Measurements from ENCODE around the gene FUCA1. TPM values are rescaled to one million over a fixed set of nuclear protein-coding genes. Genes with fewer than 3 reads are reported as not detected.
A peak's percentile ranks its signal among the peaks of the same experiment; 100 is the strongest.
"Not testable (repeated sequence)": the region's sequence is repeated elsewhere in the genome, so short reads cannot be mapped to it uniquely, and the experiment has no call there.

The FUCA1 gene
- total RNA-seq, 2 experiments from 2014 or later, result 5.6 to 6.5 TPM

GRCh38 chr1:23905461-23906025 lies 37.5 kb upstream of the FUCA1 start:
- no peak for DNase-seq
- Mint-ChIP-seq H3K9me3 (ENCODE audit: low read depth) (no peaks in the 10 kb centered on the region), H3K27me3 (peaks cover 56% of the 10 kb centered on the region), H3K27ac (peak overlapping the region; percentile 25), H3K36me3 (peaks cover 2% of the 10 kb centered on the region), H3K4me1 (peaks cover 46% of the 10 kb centered on the region), H3K4me3 (no peak overlapping the region)
- no peak for ATAC-seq
- CTCF ChIA-PET, result interaction anchor here (1.1 to 1.6 kb wide), 2 partner anchors 11 to 134 kb away, joined by 4 to 5 read pairs; no protein-coding TSS in a partner anchor

- Mint-ChIP-seq H3K4me1 (peaks cover 47% of the 10 kb centered on the region), H3K9me3 (ENCODE audit: low read depth) (no peaks in the 10 kb centered on the region), H3K4me3 (peak overlapping the region; percentile 4), H3K27me3 (peaks cover 59% of the 10 kb centered on the region), H3K36me3 (peaks cover 2% of the 10 kb centered on the region), H3K27ac (peak overlapping the region; percentile 64)
- ATAC-seq (peak; percentile 74), DNase-seq (peak; percentile 87)
- CTCF ChIA-PET, result interaction anchor here (1.5 to 1.6 kb wide), 2 partner anchors 94 to 133 kb away, joined by 4 to 5 read pairs; no protein-coding TSS in a partner anchor
Measured at GRCh38 chr1:23904748-23905357, 36.8 kb upstream of the FUCA1 start.

- DNase-seq (no peak), ATAC-seq (no peak)
- CTCF ChIA-PET, result interaction anchor here (0.9 to 1.6 kb wide), 3 partner anchors 13 to 132 kb away, joined by 4 to 5 read pairs (median 4); no protein-coding TSS in a partner anchor
- Mint-ChIP-seq H3K9me3 (ENCODE audit: low read depth) (no peaks in the 10 kb centered on the region), H3K4me1 (peaks cover 44% of the 10 kb centered on the region), H3K27me3 (peaks cover 59% of the 10 kb centered on the region), H3K4me3 (no peak overlapping the region), H3K36me3 (peaks cover 2% of the 10 kb centered on the region), H3K27ac (no peak overlapping the region)
Measured at GRCh38 chr1:23903754-23904153, 35.7 kb upstream of the FUCA1 start.

- Mint-ChIP-seq H3K27me3 (peaks cover 56% of the 10 kb centered on the region), H3K36me3 (peaks cover 2% of the 10 kb centered on the region), H3K4me1 (peaks cover 40% of the 10 kb centered on the region), H3K27ac (no peak overlapping the region), H3K9me3 (ENCODE audit: low read depth) (no peaks in the 10 kb centered on the region), H3K4me3 (no peak overlapping the region)
- ATAC-seq, result no peak
- CTCF ChIA-PET, result interaction anchor here (0.7 kb wide), 1 partner anchor 57 kb away, joined by 3 read pairs; no protein-coding TSS in a partner anchor
- DNase-seq, result no peak
Measured at GRCh38 chr1:23902321-23903278, 34.5 kb upstream of the FUCA1 start.

- H3K27ac Mint-ChIP-seq; ATAC-seq; H3K36me3 Mint-ChIP-seq; H3K9me3 Mint-ChIP-seq (ENCODE audit: low read depth); DNase-seq; H3K4me3 Mint-ChIP-seq: not testable (repeated sequence)
- peaks cover 31% of the 10 kb centered on the region for H3K4me1 Mint-ChIP-seq
- CTCF ChIA-PET, result interaction anchor here (1.3 kb wide), 1 partner anchor 90 kb away, joined by 3 read pairs; no protein-coding TSS in a partner anchor
- H3K27me3 Mint-ChIP-seq, result peaks cover 69% of the 10 kb centered on the region
Measured at GRCh38 chr1:23900017-23900416, 31.9 kb upstream of the FUCA1 start.

GRCh38 chr1:23899070-23899469 lies 31.0 kb upstream of the FUCA1 start:
- CTCF ChIA-PET, result no interaction called here
- H3K4me3 Mint-ChIP-seq, result no peak overlapping the region
- ATAC-seq (peak; percentile 45), DNase-seq (peak; percentile 72)
- H3K36me3 Mint-ChIP-seq, result peaks cover 2% of the 10 kb centered on the region
- peaks cover 23% of the 10 kb centered on the region for H3K4me1 Mint-ChIP-seq
- H3K27me3 Mint-ChIP-seq, result peaks cover 67% of the 10 kb centered on the region
- H3K9me3 Mint-ChIP-seq (ENCODE audit: low read depth), result no peaks in the 10 kb centered on the region
- no peak overlapping the region for H3K27ac Mint-ChIP-seq

- Mint-ChIP-seq H3K36me3 (no peaks in the 10 kb centered on the region), H3K27ac (no peak overlapping the region), H3K27me3 (peaks cover 70% of the 10 kb centered on the region), H3K4me3 (no peak overlapping the region), H3K9me3 (ENCODE audit: low read depth) (no peaks in the 10 kb centered on the region), H3K4me1 (peaks cover 19% of the 10 kb centered on the region)
- no peak for DNase-seq
- CTCF ChIA-PET, result interaction anchor here (0.9 to 1.1 kb wide), 3 partner anchors 19 to 125 kb away, joined by 3 to 4 read pairs (median 3); no protein-coding TSS in a partner anchor
- ATAC-seq, result no peak
Measured at GRCh38 chr1:23897083-23897482, 29.0 kb upstream of the FUCA1 start.

GRCh38 chr1:23896491-23896890 lies 28.4 kb upstream of the FUCA1 start:
- no peak overlapping the region for H3K27ac Mint-ChIP-seq
- H3K36me3 Mint-ChIP-seq, result no peaks in the 10 kb centered on the region
- ATAC-seq (no peak), DNase-seq (no peak)
- H3K9me3 Mint-ChIP-seq (ENCODE audit: low read depth), result no peaks in the 10 kb centered on the region
- H3K27me3 Mint-ChIP-seq, result peaks cover 70% of the 10 kb centered on the region
- H3K4me3 Mint-ChIP-seq, result no peak overlapping the region
- CTCF ChIA-PET, result interaction anchor here (0.7 to 1.5 kb wide), 5 partner anchors 20 to 1148 kb away, joined by 3 to 4 read pairs (median 3); no protein-coding TSS in a partner anchor
- H3K4me1 Mint-ChIP-seq, result peaks cover 19% of the 10 kb centered on the region

- Mint-ChIP-seq H3K9me3 (ENCODE audit: low read depth) (no peaks in the 10 kb centered on the region), H3K4me1 (peaks cover 19% of the 10 kb centered on the region), H3K27me3 (peaks cover 67% of the 10 kb centered on the region), H3K27ac (no peak overlapping the region), H3K4me3 (no peak overlapping the region), H3K36me3 (no peaks in the 10 kb centered on the region)
- ATAC-seq (no peak), DNase-seq (no peak)
- CTCF ChIA-PET, result interaction anchor here (0.7 to 1.5 kb wide), 3 partner anchors 86 to 1148 kb away, joined by 3 to 4 read pairs (median 3); no protein-coding TSS in a partner anchor
Measured at GRCh38 chr1:23895993-23896392, 27.9 kb upstream of the FUCA1 start.

GRCh38 chr1:23895082-23895481 lies 27.0 kb upstream of the FUCA1 start:
- CTCF ChIA-PET, result interaction anchor here (1.5 kb wide), 1 partner anchor 85 kb away, joined by 4 read pairs; no protein-coding TSS in a partner anchor
- no peak overlapping the region for H3K27ac Mint-ChIP-seq

GRCh38 chr1:23889074-23889473 lies 21.0 kb upstream of the FUCA1 start:
- H3K27ac Mint-ChIP-seq, result no peak overlapping the region
- CTCF ChIA-PET, result no interaction called here

More at GRCh38 chr1:23895082-23895481, 27.0 kb upstream of the FUCA1 start:
- Mint-ChIP-seq H3K27me3 (peaks cover 58% of the 10 kb centered on the region), H3K36me3 (no peaks in the 10 kb centered on the region), H3K9me3 (ENCODE audit: low read depth) (no peaks in the 10 kb centered on the region), H3K4me3 (no peak overlapping the region), H3K4me1 (peaks cover 17% of the 10 kb centered on the region)
- ATAC-seq (no peak), DNase-seq (no peak)

GRCh38 chr1:23885222-23885621 lies 17.1 kb upstream of the FUCA1 start:
- H3K36me3 Mint-ChIP-seq, result no peaks in the 10 kb centered on the region
- H3K4me3 Mint-ChIP-seq, result no peak overlapping the region
- no peak for ATAC-seq
- no peaks in the 10 kb centered on the region for H3K4me1 Mint-ChIP-seq
- peaks cover 18% of the 10 kb centered on the region for H3K27me3 Mint-ChIP-seq
- CTCF ChIA-PET, result interaction anchor here (0.6 kb wide), 1 partner anchor 14 kb away, joined by 3 read pairs; no protein-coding TSS in a partner anchor
- H3K9me3 Mint-ChIP-seq (ENCODE audit: low read depth), result no peaks in the 10 kb centered on the region
- DNase-seq, result no peak
- H3K27ac Mint-ChIP-seq, result no peak overlapping the region

More at GRCh38 chr1:23889074-23889473, 21.0 kb upstream of the FUCA1 start:
- peaks cover 34% of the 10 kb centered on the region for H3K27me3 Mint-ChIP-seq
- ATAC-seq (no peak), DNase-seq (no peak)
- H3K36me3 Mint-ChIP-seq, result no peaks in the 10 kb centered on the region
- H3K4me3 Mint-ChIP-seq, result no peak overlapping the region
- H3K4me1 Mint-ChIP-seq, result no peaks in the 10 kb centered on the region
- no peaks in the 10 kb centered on the region for H3K9me3 Mint-ChIP-seq (ENCODE audit: low read depth)

GRCh38 chr1:23882746-23883145 lies 14.7 kb upstream of the FUCA1 start:
- CTCF ChIA-PET, result no interaction called here
- DNase-seq, result no peak
- no peak overlapping the region for H3K27ac Mint-ChIP-seq

More at GRCh38 chr1:23882746-23883145, 14.7 kb upstream of the FUCA1 start:
- no peaks in the 10 kb centered on the region for H3K4me1 Mint-ChIP-seq
- H3K4me3 Mint-ChIP-seq, result no peak overlapping the region
- ATAC-seq, result no peak
- peaks cover 11% of the 10 kb centered on the region for H3K36me3 Mint-ChIP-seq
- peaks cover 12% of the 10 kb centered on the region for H3K9me3 Mint-ChIP-seq (ENCODE audit: low read depth)
- peaks cover 9% of the 10 kb centered on the region for H3K27me3 Mint-ChIP-seq
